ENCODE data around the gene CARD19. TPM values are rescaled to one million over a fixed set of nuclear protein-coding genes. Genes with fewer than 3 reads are reported as not detected.

The CARD19 gene
- total and polyA plus RNA-seq, 8 donors = 4.3 to 20.4 (median 8.1) TPM

DNA sequence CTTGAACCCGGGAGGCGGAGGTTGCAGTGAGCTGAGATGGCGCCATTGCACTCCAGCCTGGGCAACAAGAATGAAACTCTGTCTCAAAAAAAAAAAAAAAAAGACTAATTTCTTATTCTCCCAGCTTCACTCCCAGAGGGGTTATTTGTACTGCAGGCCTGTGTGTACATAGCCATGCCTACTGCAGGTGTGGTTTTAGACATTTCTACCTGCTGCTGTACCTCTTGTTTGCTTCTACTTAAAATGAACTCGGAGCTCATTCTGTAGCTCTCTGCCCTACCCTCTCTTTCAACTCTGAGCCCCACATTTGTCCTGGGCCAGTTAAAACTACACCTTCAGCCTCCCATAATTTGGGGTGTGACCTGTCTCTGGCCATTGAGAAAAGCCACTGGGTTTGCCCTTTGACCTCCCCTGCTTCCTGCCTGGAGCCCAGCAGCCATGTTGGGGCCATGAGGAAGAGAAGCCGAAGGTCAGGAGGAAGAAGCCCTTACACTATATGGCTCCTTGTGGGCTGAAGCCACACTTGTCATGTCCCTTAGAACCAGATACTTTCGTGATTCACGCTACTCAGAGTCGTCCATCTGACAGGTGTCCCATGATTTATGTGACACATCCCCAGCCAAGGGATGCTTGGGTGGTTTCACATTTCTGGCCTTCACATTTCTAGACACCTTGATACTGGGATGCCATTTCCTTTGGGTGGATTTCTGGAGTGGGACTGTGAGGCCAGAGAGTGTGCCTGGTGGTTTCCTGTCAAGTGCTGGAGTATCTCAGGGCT lies 9.4 kb upstream of the CARD19 start:
- H3K4me3 ChIP-seq = no peak overlapping the region
- peak in 1 of 6 donors; percentile 13 for DNase-seq
- H3K9me3 ChIP-seq = no peaks in the 10 kb centered on the region
- intact Hi-C loops (cut with DNase I) = no loop called here
- no peak for FAIRE-seq
- no peaks in the 10 kb centered on the region for H3K27me3 ChIP-seq
- H3K36me3 ChIP-seq = no peaks in the 10 kb centered on the region
- TF ChIP-seq, protein P1, sequence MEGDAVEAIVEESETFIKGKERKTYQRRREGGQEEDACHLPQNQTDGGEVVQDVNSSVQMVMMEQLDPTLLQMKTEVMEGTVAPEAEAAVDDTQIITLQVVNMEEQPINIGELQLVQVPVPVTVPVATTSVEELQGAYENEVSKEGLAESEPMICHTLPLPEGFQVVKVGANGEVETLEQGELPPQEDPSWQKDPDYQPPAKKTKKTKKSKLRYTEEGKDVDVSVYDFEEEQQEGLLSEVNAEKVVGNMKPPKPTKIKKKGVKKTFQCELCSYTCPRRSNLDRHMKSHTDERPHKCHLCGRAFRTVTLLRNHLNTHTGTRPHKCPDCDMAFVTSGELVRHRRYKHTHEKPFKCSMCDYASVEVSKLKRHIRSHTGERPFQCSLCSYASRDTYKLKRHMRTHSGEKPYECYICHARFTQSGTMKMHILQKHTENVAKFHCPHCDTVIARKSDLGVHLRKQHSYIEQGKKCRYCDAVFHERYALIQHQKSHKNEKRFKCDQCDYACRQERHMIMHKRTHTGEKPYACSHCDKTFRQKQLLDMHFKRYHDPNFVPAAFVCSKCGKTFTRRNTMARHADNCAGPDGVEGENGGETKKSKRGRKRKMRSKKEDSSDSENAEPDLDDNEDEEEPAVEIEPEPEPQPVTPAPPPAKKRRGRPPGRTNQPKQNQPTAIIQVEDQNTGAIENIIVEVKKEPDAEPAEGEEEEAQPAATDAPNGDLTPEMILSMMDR (IDR thresholded peaks at IDR 0.05) = no peak
- H3K27ac ChIP-seq = no peak overlapping the region
- no peaks in the 10 kb centered on the region for H3K4me1 ChIP-seq
- no peak for ATAC-seq
- WGBS, 2 donors = 88 to 94% methylated on average over 8 of the region's 8 CpGs

GRCh38 chr9:93087971-93088655 lies 7.9 kb upstream of the CARD19 start:
- FAIRE-seq (no peak), DNase-seq (peak in 2 of 6 donors; percentile 25 to 35), ATAC-seq (no peak)
- no peaks in the 10 kb centered on the region for H3K4me1 ChIP-seq
- H3K4me3 ChIP-seq = no peak overlapping the region
- no peak overlapping the region for H3K27ac ChIP-seq
- no peaks in the 10 kb centered on the region for H3K36me3 ChIP-seq
- no peaks in the 10 kb centered on the region for H3K27me3 ChIP-seq
- no peaks in the 10 kb centered on the region for H3K9me3 ChIP-seq
- 94 to 97% methylated on average over 12 of the region's 12 CpGs for WGBS, 2 donors
- intact Hi-C loops (cut with DNase I) = no loop called here
- TF ChIP-seq, protein P1 (IDR thresholded peaks at IDR 0.05) = no peak

- intact Hi-C loops (cut with DNase I) = no loop called here
- H3K9me3 ChIP-seq = no peaks in the 10 kb centered on the region
- H3K4me3 ChIP-seq = no peak overlapping the region
- FAIRE-seq = no peak
- 86 to 94% methylated on average over 4 of the region's 4 CpGs for WGBS, 2 donors
- no peaks in the 10 kb centered on the region for H3K4me1 ChIP-seq
- no peaks in the 10 kb centered on the region for H3K36me3 ChIP-seq
- H3K27ac ChIP-seq = no peak overlapping the region
- no peaks in the 10 kb centered on the region for H3K27me3 ChIP-seq
- DNase-seq = peak in 1 of 6 donors; percentile 38
- no peak for ATAC-seq
- TF ChIP-seq, protein P1 (IDR thresholded peaks at IDR 0.05) = no peak
Measured at GRCh38 chr9:93088656-93089015, 7.4 kb upstream of the CARD19 start.

DNA sequence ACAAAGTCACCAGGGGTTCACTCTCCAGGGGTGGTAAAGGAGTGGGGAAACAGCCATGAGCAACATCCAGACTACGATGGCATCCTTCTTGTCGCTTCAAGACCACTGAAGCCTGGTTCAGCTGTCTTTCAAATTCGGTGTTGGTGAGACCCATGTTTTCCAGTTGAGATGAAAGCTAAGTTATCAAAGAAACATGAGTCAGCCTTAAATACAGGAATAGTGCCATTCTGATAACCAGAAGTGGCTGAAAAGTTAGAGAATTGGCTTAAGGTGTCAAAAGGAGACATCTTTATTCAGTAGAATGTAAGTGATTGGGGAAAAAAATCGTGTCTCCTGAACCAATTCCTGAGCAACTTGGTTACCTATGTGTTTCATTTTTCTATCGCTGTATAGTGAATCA lies 7.0 kb upstream of the CARD19 start:
- Histone ChIP-seq H3K4me1 (no peaks in the 10 kb centered on the region), H3K27me3 (no peaks in the 10 kb centered on the region), H3K27ac (no peak overlapping the region), H3K9me3 (no peaks in the 10 kb centered on the region), H3K4me3 (no peak overlapping the region), H3K36me3 (no peaks in the 10 kb centered on the region)
- ATAC-seq (no peak), FAIRE-seq (no peak), DNase-seq (no peak)
- TF ChIP-seq, protein P1 (IDR thresholded peaks at IDR 0.05) = no peak
- intact Hi-C loops (cut with DNase I) = no loop called here
- WGBS, 2 donors = 77 to 83% methylated on average over 5 of the region's 5 CpGs

Data from pancreas (tissue), 10 donors.